ENCODE data around the gene ZNF180. TPM values are rescaled to one million over a fixed set of nuclear protein-coding genes. Genes with fewer than 3 reads are reported as not detected.

The ZNF180 gene
- total RNA-seq, 1 donor from 2014 or later: 10.9 TPM

- intact Hi-C loops (cut with DNase I): no loop called here
- Histone ChIP-seq H3K27ac (no peak within 1 kb of the TSS), H3K4me3 (no peak within 1 kb of the TSS), H3K9me3 (no peaks in the 10 kb centered on the region), H3K36me3 (no peaks in the 10 kb centered on the region), H3K27me3 (no peaks in the 10 kb centered on the region), H3K4me1 (no peaks in the 10 kb centered on the region)
- TF ChIP-seq CTCF (IDR thresholded peaks at IDR 0.05): no peak
- no peak for DNase-seq (ENCODE audit: low spot score in 2 of 2)
Measured at GRCh38 chr19:44529536-44529935, 29.2 kb upstream of the ZNF180 start, which contains the start of gene CEACAM20. Gene CEACAM20 (minus strand): TSS chr19:44529675. CDS start chr19:44529509, 166 bp downstream.

GRCh38 chr19:44527554-44527953 lies 27.2 kb upstream of the ZNF180 start:
- intact Hi-C loops (cut with DNase I): no loop called here
- no peaks in the 10 kb centered on the region for H3K36me3 ChIP-seq
- no peak for TF ChIP-seq CTCF (IDR thresholded peaks at IDR 0.05)
- no peaks in the 10 kb centered on the region for H3K4me1 ChIP-seq
- H3K4me3 ChIP-seq: no peak overlapping the region
- no peaks in the 10 kb centered on the region for H3K9me3 ChIP-seq
- no peaks in the 10 kb centered on the region for H3K27me3 ChIP-seq
- no peak for DNase-seq (ENCODE audit: low spot score in 2 of 2)
- no peak overlapping the region for H3K27ac ChIP-seq

- TF ChIP-seq CTCF (IDR thresholded peaks at IDR 0.05): no peak
- Histone ChIP-seq H3K27me3 (no peaks in the 10 kb centered on the region), H3K4me1 (no peaks in the 10 kb centered on the region), H3K4me3 (no peak overlapping the region), H3K9me3 (no peaks in the 10 kb centered on the region), H3K27ac (no peak overlapping the region), H3K36me3 (no peaks in the 10 kb centered on the region)
- intact Hi-C loops (cut with DNase I): no loop called here
- no peak for DNase-seq (ENCODE audit: low spot score in 2 of 2)
Measured at GRCh38 chr19:44525721-44526430, 25.6 kb upstream of the ZNF180 start.

GRCh38 chr19:44521370-44521769 lies 21.0 kb upstream of the ZNF180 start:
- H3K27ac ChIP-seq: no peak overlapping the region
- no peaks in the 10 kb centered on the region for H3K36me3 ChIP-seq
- no peak for TF ChIP-seq CTCF (IDR thresholded peaks at IDR 0.05)
- no peaks in the 10 kb centered on the region for H3K4me1 ChIP-seq
- H3K9me3 ChIP-seq: no peaks in the 10 kb centered on the region
- no peaks in the 10 kb centered on the region for H3K27me3 ChIP-seq
- H3K4me3 ChIP-seq: no peak overlapping the region
- intact Hi-C loops (cut with DNase I): no loop called here
- no peak for DNase-seq (ENCODE audit: low spot score in 2 of 2)

GRCh38 chr19:44517146-44517545 lies 16.8 kb upstream of the ZNF180 start:
- no peaks in the 10 kb centered on the region for H3K4me1 ChIP-seq
- no peak for TF ChIP-seq CTCF (IDR thresholded peaks at IDR 0.05)
- H3K36me3 ChIP-seq: no peaks in the 10 kb centered on the region
- H3K27me3 ChIP-seq: no peaks in the 10 kb centered on the region
- no peak for DNase-seq (ENCODE audit: low spot score in 2 of 2)
- no peaks in the 10 kb centered on the region for H3K9me3 ChIP-seq
- no peak overlapping the region for H3K4me3 ChIP-seq
- intact Hi-C loops (cut with DNase I): no loop called here
- no peak overlapping the region for H3K27ac ChIP-seq
